Liver (tissue), 9 donors: ENCODE results near the gene TMEM259. TPM values are rescaled to one million over a fixed set of nuclear protein-coding genes. Genes with fewer than 3 reads are reported as not detected.

Source experiments
- DNase-seq: peaks from one replicate; pipeline ENCODE4 v3.0.0-alpha.2; 2017; ENCODE audit warnings: low spot score
- H3K27ac ChIP-seq, 2 donors: one replicate each; pipeline ENCODE4 v1.7.0; 2013; ENCODE audit warnings: inconsistent platforms in 2 of 2, low read length in 2 of 2, control low read depth in 1 of 2, low read depth in 1 of 2, mild to moderate bottlenecking in 1 of 2
- H3K27me3 ChIP-seq, 4 donors: one replicate each; pipeline versions ENCODE4 v1.6.1 to v1.7.0; 2013; ENCODE audit warnings: low read length in 3 of 4, inconsistent platforms in 1 of 4, mild to moderate bottlenecking in 1 of 4, moderate library complexity in 1 of 4; ENCODE audit not compliant: control insufficient read depth in 4 of 4, insufficient read depth in 4 of 4
- H3K36me3 ChIP-seq, 4 donors: one replicate each; pipeline versions ENCODE4 v1.6.1 to v1.7.0; 2013; ENCODE audit warnings: low read length in 3 of 4, mild to moderate bottlenecking in 3 of 4, low read depth in 1 of 4, moderate library complexity in 1 of 4; ENCODE audit not compliant: control insufficient read depth in 4 of 4, insufficient read depth in 3 of 4
- H3K4me1 ChIP-seq, 4 donors: one replicate each; pipeline versions ENCODE4 v1.6.1 to v1.7.0; 2013; ENCODE audit warnings: low read length in 3 of 4, mild to moderate bottlenecking in 3 of 4, moderate library complexity in 1 of 4; ENCODE audit not compliant: control insufficient read depth in 4 of 4, insufficient read depth in 4 of 4
- H3K4me3 ChIP-seq, 3 donors: one replicate each; pipeline versions ENCODE4 v1.6.1 to v1.7.0; 2013; ENCODE audit warnings: low read length in 3 of 3, control low read depth in 1 of 3, low read depth in 1 of 3, mild to moderate bottlenecking in 1 of 3
- H3K9ac ChIP-seq, 2 donors: one replicate each; pipeline ENCODE4 v1.7.0; 2013; ENCODE audit warnings: low read length in 2 of 2, mild to moderate bottlenecking in 2 of 2, moderate library complexity in 2 of 2, control low read depth in 1 of 2, low read depth in 1 of 2
- H3K9me3 ChIP-seq, 4 donors: one replicate each; pipeline versions ENCODE4 v1.6.1 to v1.7.0; 2013; ENCODE audit warnings: low read length in 3 of 4; ENCODE audit not compliant: control insufficient read depth in 4 of 4
- ATF3 ChIP-seq: IDR thresholded peaks from 2 replicates; pipeline ENCODE4 v1.6.1; 2016; ENCODE audit warnings: antibody characterized with exemption
- CTCF ChIP-seq: fragments of 150-350 bp; IDR thresholded peaks from 2 replicates; pipeline ENCODE4 v1.5.1; 2017; ENCODE audit warnings: improper control_type of control experiment, low read depth, low read length; ENCODE audit not compliant: missing input control
- EGR1 ChIP-seq, 2 donors: IDR thresholded peaks; 2 replicates each; pipeline ENCODE4 v1.6.1; 2016 to 2018; ENCODE audit warnings: antibody characterized with exemption in 2 of 2, low read depth in 2 of 2
- FOXA1 ChIP-seq: IDR thresholded peaks from 2 replicates; pipeline ENCODE4 v1.6.1; 2016; ENCODE audit warnings: antibody characterized with exemption
- FOXA2 ChIP-seq: IDR thresholded peaks from 2 replicates; pipeline ENCODE4 v1.6.1; 2016; ENCODE audit warnings: antibody characterized with exemption
- GABPA ChIP-seq, 2 donors: IDR thresholded peaks in 1 of 2; conservative IDR thresholded peaks in 1 of 2; 2 replicates each; pipeline ENCODE4 v1.6.1; 2016; ENCODE audit warnings: antibody characterized with exemption in 2 of 2, mild to moderate bottlenecking in 1 of 2, moderate library complexity in 1 of 2
- HNF4A ChIP-seq, 2 donors: conservative IDR thresholded peaks; 2 replicates each; pipeline ENCODE4 v1.6.1; 2016; ENCODE audit warnings: antibody characterized with exemption in 2 of 2, mild to moderate bottlenecking in 2 of 2
- HNF4G ChIP-seq: IDR thresholded peaks from 2 replicates; pipeline ENCODE4 v1.6.1; 2016; ENCODE audit warnings: antibody characterized with exemption
- JUND ChIP-seq, 2 donors: IDR thresholded peaks; 2 replicates each; pipeline ENCODE4 v1.6.1; 2016; ENCODE audit warnings: antibody characterized with exemption in 2 of 2
- NR2F2 ChIP-seq: IDR thresholded peaks from 2 replicates; pipeline ENCODE4 v1.6.1; 2016; ENCODE audit warnings: antibody characterized with exemption
- RAD21 ChIP-seq, 2 donors: IDR thresholded peaks; 2 replicates each; pipeline ENCODE4 v1.6.1; 2016; ENCODE audit warnings: antibody characterized with exemption in 2 of 2, mild to moderate bottlenecking in 2 of 2
- REST ChIP-seq: IDR thresholded peaks from 2 replicates; pipeline ENCODE4 v1.6.1; 2016; ENCODE audit warnings: antibody characterized with exemption, mild to moderate bottlenecking
- RXRA ChIP-seq, 2 donors: IDR thresholded peaks; 2 replicates each; pipeline ENCODE4 v1.6.1; 2017 to 2018; ENCODE audit warnings: antibody characterized with exemption in 2 of 2, mild to moderate bottlenecking in 1 of 2
- SP1 ChIP-seq: IDR thresholded peaks from 2 replicates; pipeline ENCODE4 v1.6.1; 2018; ENCODE audit warnings: antibody characterized with exemption, mild to moderate bottlenecking
- TAF1 ChIP-seq: conservative IDR thresholded peaks from 2 replicates; pipeline ENCODE4 v1.6.1; 2016; ENCODE audit warnings: antibody characterized with exemption, mild to moderate bottlenecking
- YY1 ChIP-seq: IDR thresholded peaks from 2 replicates; pipeline ENCODE4 v1.6.1; 2016; ENCODE audit warnings: antibody characterized with exemption, mild to moderate bottlenecking
- ZBTB33 ChIP-seq: IDR thresholded peaks from 2 replicates; pipeline ENCODE4 v1.6.1; 2016; ENCODE audit warnings: antibody characterized with exemption
- WGBS: extraction: QIAGEN DNeasy Blood & Tissue Kit; methylation state at CpG from one replicate; pipeline ENCODE4 v1.1.7; 2013; 5-methylcytosine and 5-hydroxymethylcytosine counted together
- polyA plus RNA-seq, 2 donors: library from polyadenylated mRNA; stranded (reverse) in 1 of 2; unstranded in 1 of 2; fragments of 200-250 nt in 1 of 2; fragments of >200 nt in 1 of 2; fragmentation: Nextera tagmentation in 1 of 2; extraction: Ambion mirVana in 1 of 2; gene quantifications; one replicate each; pipeline versions ENCODE4 v1.2.1 to v1.2.3, GENCODE V29; 2013 to 2015
- total RNA-seq, 2 donors: library from RNA; depleted of rRNA; stranded (reverse); fragments of >200 nt; gene quantifications; one replicate each; pipeline ENCODE4 v1.2.3, GENCODE V29; 2014
- donor health status: healthy.
- donor health status: healthy.
- donor health status: healthy.
- donor health status: healthy.
- donor health status: healthy.

TMEM259 gene
- total and polyA plus RNA-seq, 4 donors: 29.7 to 99.3 (median 57.3) TPM

GRCh38 chr19:995051-995827 lies 25.7 kb downstream of the TMEM259 start:
- TF ChIP-seq RXRA (IDR thresholded peaks at IDR 0.05): peak in 1 of 2 donors; percentile 21
- no peak for TF ChIP-seq FOXA2
- Histone ChIP-seq H3K4me1 (peaks cover 25 to 39% (median 31%) of the 10 kb centered on the region in 4 donors), H3K36me3 (peaks cover 0 to 3% (median 0%) of the 10 kb centered on the region in 4 donors), H3K9me3 (no peaks in the 10 kb centered on the region), H3K27me3 (no peaks in the 10 kb centered on the region), H3K9ac (no peak overlapping the region), H3K27ac (no peak overlapping the region), H3K4me3 (no peak overlapping the region)
- 52% methylated on average over 26 of the region's 26 CpGs for WGBS
- no peak for DNase-seq

GRCh38 chr19:994516-994915 lies 26.4 kb downstream of the TMEM259 start:
- no peak for DNase-seq
- H3K36me3 ChIP-seq: peaks cover 0 to 8% (median 0%) of the 10 kb centered on the region in 4 donors

More at GRCh38 chr19:994516-994915, 26.4 kb downstream of the TMEM259 start:
- Histone ChIP-seq H3K4me3 (no peak overlapping the region), H3K27me3 (no peaks in the 10 kb centered on the region), H3K9me3 (no peaks in the 10 kb centered on the region), H3K27ac (no peak overlapping the region), H3K4me1 (peaks cover 23 to 39% (median 31%) of the 10 kb centered on the region in 4 donors), H3K9ac (no peak overlapping the region)
- no peak for TF ChIP-seq HNF4G
- no peak for TF ChIP-seq CTCF
- no peak for TF ChIP-seq ATF3
- no peak for TF ChIP-seq RAD21 (IDR thresholded peaks at IDR 0.05)
- TF ChIP-seq TAF1: no peak
- no peak for TF ChIP-seq REST
- TF ChIP-seq YY1: no peak
- no peak for TF ChIP-seq ZBTB33
- no peak for TF ChIP-seq EGR1 (IDR thresholded peaks at IDR 0.05; ENCODE audit: low read depth in 2 of 2)
- TF ChIP-seq SP1: no peak
- TF ChIP-seq JUND (IDR thresholded peaks at IDR 0.05): no peak
- no peak for TF ChIP-seq NR2F2
- no peak for TF ChIP-seq RXRA (IDR thresholded peaks at IDR 0.05)
- TF ChIP-seq GABPA (IDR thresholded peaks at IDR 0.05 in 1 of 2, conservative IDR thresholded peaks at IDR 0.05 in 1 of 2): no peak
- TF ChIP-seq FOXA2: no peak
- TF ChIP-seq FOXA1: no peak
- TF ChIP-seq HNF4A (conservative IDR thresholded peaks at IDR 0.05): no peak
- WGBS: 96% methylated on average over 18 of the region's 18 CpGs
